Hematopoietic multipotent progenitor cell treated with erythropoietin and hydrocortisone succinate and interleukin-3 and kit ligand, for 6 days (in vitro differentiated cells): Measurements from ENCODE around the gene TMEM218.

Source experiments
- DNase-seq: peaks from one replicate; pipeline ENCODE4 v3.0.0-alpha.2; 2015

Gene TMEM218

GRCh38 chr11:125088576-125089455 lies 22.6 kb downstream of the TMEM218 start:
- DNase-seq: no peak

GRCh38 chr11:125088123-125088522 lies 23.3 kb downstream of the TMEM218 start:
- DNase-seq: no peak

- no peak for DNase-seq
These were observed 24.7 kb downstream of the TMEM218 start for GRCh38 chr11:125086633-125087296.

GRCh38 chr11:125085301-125086081 lies 25.9 kb downstream of the TMEM218 start:
- no peak for DNase-seq

GRCh38 chr11:125084761-125085231 lies 26.6 kb downstream of the TMEM218 start:
- DNase-seq: no peak

- DNase-seq: no peak
These were observed 27.4 kb downstream of the TMEM218 start for GRCh38 chr11:125084057-125084416.

GRCh38 chr11:125083312-125084056 lies 27.9 kb downstream of the TMEM218 start:
- DNase-seq: no peak

- DNase-seq: no peak
These were observed 28.7 kb downstream of the TMEM218 start for GRCh38 chr11:125082611-125083311.

- no peak for DNase-seq
These were observed 29.4 kb downstream of the TMEM218 start for GRCh38 chr11:125082040-125082439.

- no peak for DNase-seq
These were observed 30.2 kb downstream of the TMEM218 start for GRCh38 chr11:125081098-125081798.

- DNase-seq: no peak
These were observed 30.9 kb downstream of the TMEM218 start for GRCh38 chr11:125080531-125080911.

GRCh38 chr11:125079878-125080530 lies 31.4 kb downstream of the TMEM218 start:
- no peak for DNase-seq

- no peak for DNase-seq
These were observed 32.1 kb downstream of the TMEM218 start for GRCh38 chr11:125079151-125079877.

- no peak for DNase-seq
These were observed 32.8 kb downstream of the TMEM218 start for GRCh38 chr11:125078516-125079140.

- no peak for DNase-seq
These were observed 33.4 kb downstream of the TMEM218 start for GRCh38 chr11:125078016-125078415.

- DNase-seq: no peak
These were observed 35.0 kb downstream of the TMEM218 start for GRCh38 chr11:125076378-125076945.

- DNase-seq: no peak
These were observed 35.5 kb downstream of the TMEM218 start for GRCh38 chr11:125075900-125076317.

- DNase-seq: no peak
These were observed 36.2 kb downstream of the TMEM218 start for GRCh38 chr11:125075242-125075625.
